ENCODE results near the gene UGGT2.

The UGGT2 gene

GRCh38 chr13:95920485-95920884 lies 132.7 kb downstream of the UGGT2 start:
- no peak for DNase-seq (ENCODE audit: insufficient read length, low spot score)
- FAIRE-seq: no peak
- no peak for TF ChIP-seq CTCF (IDR thresholded peaks at IDR 0.05; ENCODE audit: insufficient read depth, missing control alignments)

GRCh38 chr13:95918860-95919259 lies 134.3 kb downstream of the UGGT2 start:
- no peak for TF ChIP-seq CTCF (IDR thresholded peaks at IDR 0.05; ENCODE audit: insufficient read depth, missing control alignments)
- FAIRE-seq (no peak), DNase-seq (ENCODE audit: insufficient read length, low spot score) (no peak)

- no peak for FAIRE-seq
Observed at GRCh38 chr13:95914991-95915501, 138.2 kb downstream of the UGGT2 start.

GRCh38 chr13:95906999-95907398 lies 146.2 kb downstream of the UGGT2 start:
- no peak for FAIRE-seq
- no peak for DNase-seq (ENCODE audit: insufficient read length, low spot score)
- no peak for TF ChIP-seq CTCF (IDR thresholded peaks at IDR 0.05; ENCODE audit: insufficient read depth, missing control alignments)

More at GRCh38 chr13:95914991-95915501, 138.2 kb downstream of the UGGT2 start:
- no peak for TF ChIP-seq CTCF (IDR thresholded peaks at IDR 0.05; ENCODE audit: insufficient read depth, missing control alignments)
- no peak for DNase-seq (ENCODE audit: insufficient read length, low spot score)

GRCh38 chr13:95903569-95903968 lies 149.6 kb downstream of the UGGT2 start:
- FAIRE-seq (no peak), DNase-seq (ENCODE audit: insufficient read length, low spot score) (no peak)
- TF ChIP-seq CTCF (IDR thresholded peaks at IDR 0.05; ENCODE audit: insufficient read depth, missing control alignments): no peak

- no peak for DNase-seq (ENCODE audit: insufficient read length, low spot score)
- no peak for TF ChIP-seq CTCF (IDR thresholded peaks at IDR 0.05; ENCODE audit: insufficient read depth, missing control alignments)
- FAIRE-seq: no peak
Observed at GRCh38 chr13:95902741-95903140, 150.5 kb downstream of the UGGT2 start.

GRCh38 chr13:95898256-95898655 lies 154.9 kb downstream of the UGGT2 start:
- TF ChIP-seq CTCF (IDR thresholded peaks at IDR 0.05; ENCODE audit: insufficient read depth, missing control alignments): no peak
- DNase-seq (ENCODE audit: insufficient read length, low spot score) (no peak), FAIRE-seq (no peak)
